IPS DF 4.7 (cell line): ENCODE measurements around the gene OGFOD2.

Source experiments
- DNase-seq: peaks from one replicate; pipeline ENCODE4 v3.0.0-alpha.2; 2013; ENCODE audit warnings: low spot score; ENCODE audit errors: extremely low read depth

OGFOD2 gene

DNA sequence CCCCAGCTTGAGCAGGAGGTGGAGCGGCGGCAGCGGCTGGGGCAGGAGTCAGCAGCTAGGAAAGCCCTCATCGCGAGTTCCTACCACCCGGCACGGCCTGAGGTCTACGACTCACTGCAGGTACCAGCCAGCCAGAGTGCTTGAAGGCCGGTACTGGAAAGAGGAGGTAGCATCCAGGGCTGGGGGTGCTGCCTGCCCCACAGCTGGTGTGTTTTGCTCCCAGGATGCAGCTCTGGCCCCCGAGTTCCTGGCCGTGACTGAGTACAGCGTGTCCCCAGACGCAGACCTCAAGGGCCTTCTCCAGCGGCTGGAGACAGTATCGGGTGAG, 1.6 kb downstream of the OGFOD2 start:
- no peak for DNase-seq

DNA sequence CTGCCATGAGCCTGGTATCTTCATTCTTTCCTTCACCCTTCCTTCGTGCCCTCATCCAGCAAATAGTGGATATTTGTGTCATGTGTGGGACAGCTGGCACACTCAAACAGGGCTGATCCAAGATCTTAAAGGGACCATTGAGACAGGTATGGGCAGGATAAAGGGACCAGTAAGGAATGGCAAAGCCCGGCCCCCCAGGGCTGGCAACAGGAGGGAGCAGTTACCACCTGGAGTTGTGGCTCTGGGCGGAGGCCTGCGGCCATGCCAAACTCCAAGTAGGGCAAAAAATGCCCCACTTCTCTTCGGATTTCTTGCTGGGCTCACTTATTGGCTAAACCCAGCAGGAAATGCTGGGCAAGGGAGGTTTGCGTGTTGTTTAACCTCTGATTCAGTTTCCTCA, 2.1 kb downstream of the OGFOD2 start:
- no peak for DNase-seq

GRCh38 chr12:122977655-122978392, 2.8 kb downstream of the OGFOD2 start:
- DNase-seq = no peak

- no peak for DNase-seq
Observed at GRCh38 chr12:122978507-122978955, 3.5 kb downstream of the OGFOD2 start.

DNA sequence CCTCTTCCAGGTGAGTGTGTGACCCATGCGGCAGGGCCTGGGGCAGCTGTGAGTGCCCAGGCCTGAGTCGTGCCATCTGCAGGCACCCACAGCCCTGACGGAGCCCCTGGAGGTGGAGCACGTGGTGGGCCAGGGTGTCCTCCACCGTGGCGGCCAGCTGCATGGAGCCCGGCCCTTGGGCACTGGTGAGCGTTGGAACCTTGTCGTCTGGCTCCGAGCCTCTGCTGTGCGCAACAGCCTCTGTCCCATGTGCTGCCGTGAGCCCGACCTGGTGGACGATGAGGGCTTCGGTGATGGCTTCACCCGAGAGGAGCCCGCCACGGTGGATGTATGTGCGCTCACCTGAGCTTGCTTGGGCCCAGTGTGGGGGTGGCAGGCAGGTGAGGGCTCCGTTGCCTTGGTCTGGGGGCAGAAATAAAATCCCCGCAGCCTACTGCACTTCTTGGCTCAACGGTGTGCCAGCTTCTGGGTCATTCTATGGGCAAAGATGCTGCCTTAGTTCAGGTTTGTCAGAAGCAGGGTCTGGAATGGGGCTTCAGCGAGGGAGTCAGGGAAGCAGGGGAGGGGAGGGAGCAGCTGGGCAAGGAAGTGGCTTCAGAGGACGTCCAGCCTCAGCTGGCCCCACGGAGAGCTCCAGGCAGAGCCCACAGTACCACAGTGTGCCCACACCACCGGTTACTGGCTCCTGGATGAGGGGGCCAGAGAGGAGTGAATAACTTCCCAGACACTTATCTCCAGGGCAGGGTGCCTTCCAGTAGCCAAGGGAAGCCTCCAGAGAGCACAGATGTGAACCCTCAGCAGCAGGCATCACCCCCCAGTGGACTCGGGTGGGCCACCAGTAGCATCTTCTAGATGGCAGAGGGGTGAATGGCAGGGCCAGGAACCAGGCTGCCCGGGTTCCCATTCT, 4.2 kb downstream of the OGFOD2 start:
- no peak for DNase-seq

DNA sequence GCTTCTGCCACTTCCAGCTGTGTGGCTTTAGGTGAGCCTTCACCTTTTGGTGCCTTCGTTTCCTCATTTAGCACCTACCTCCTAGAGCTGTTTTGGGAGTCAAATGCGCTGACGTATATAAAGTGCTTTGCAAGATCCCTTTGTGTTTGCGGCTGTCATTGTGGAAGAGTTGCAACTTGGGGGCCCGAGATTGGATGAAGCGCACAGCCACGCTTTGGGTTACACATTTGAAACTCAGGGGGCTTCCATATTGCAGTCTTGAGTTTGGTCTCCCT, 4.8 kb downstream of the OGFOD2 start:
- DNase-seq = no peak

GRCh38 chr12:122980183-122981035, 5.4 kb downstream of the OGFOD2 start, which contains the start of gene ARL6IP4:
Gene ARL6IP4 (plus strand): TSS chr12:122980681. CDS start chr12:122981140, 459 bp downstream.
- no peak for DNase-seq

- DNase-seq = no peak
Observed at GRCh38 chr12:122981036-122981471, 6.0 kb downstream of the OGFOD2 start.

DNA sequence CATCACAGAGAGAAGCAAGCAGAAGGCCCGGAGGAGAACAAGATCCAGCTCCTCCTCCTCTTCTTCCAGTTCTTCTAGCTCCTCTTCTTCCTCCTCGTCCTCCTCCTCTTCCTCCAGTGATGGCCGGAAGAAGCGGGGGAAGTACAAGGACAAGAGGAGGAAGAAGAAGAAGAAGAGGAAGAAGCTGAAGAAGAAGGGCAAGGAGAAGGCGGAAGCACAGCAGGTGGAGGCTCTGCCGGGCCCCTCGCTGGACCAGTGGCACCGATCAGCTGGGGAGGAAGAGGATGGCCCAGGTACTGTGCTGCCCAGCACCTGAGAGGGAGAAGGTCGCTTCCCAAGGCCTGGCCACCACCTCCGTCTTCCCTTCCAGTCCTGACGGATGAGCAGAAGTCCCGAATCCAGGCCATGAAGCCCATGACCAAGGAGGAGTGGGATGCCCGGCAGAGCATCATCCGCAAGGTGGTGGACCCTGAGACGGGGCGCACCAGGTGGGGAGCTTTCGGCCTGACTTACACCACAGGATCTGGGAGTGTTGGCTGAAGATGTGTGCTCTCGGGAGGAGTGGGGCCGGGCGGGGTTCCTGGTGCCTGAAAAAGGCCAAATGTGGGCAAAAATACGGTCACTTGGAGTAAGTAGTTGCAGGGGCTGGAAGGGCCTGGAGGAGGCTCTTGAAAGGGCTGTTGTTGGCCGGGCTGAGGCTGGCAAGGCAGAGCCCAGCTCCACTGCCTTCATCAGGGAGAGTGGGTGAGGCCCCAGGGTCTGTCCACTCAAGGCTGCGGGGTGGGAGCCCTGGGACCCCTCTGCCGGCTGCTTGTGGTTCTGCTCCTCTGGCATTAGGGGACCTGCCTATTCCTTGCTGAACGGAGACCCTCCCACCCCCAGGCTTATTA, 6.8 kb downstream of the OGFOD2 start:
- no peak for DNase-seq

DNA sequence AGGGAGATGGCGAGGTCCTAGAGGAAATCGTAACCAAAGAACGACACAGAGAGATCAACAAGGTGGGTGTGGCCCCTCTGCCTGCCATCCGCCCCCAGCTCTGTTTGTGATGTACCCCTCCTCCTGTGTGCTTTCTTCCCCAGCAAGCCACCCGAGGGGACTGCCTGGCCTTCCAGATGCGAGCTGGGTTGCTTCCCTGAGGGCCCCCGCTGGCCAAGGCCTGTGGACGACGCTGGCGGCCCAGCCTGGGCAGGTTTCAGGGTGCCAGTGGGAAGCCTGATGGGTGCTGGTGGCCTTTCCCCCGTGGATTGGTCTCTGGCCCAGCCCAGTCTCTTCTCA, 7.4 kb downstream of the OGFOD2 start:
- DNase-seq = no peak

DNA sequence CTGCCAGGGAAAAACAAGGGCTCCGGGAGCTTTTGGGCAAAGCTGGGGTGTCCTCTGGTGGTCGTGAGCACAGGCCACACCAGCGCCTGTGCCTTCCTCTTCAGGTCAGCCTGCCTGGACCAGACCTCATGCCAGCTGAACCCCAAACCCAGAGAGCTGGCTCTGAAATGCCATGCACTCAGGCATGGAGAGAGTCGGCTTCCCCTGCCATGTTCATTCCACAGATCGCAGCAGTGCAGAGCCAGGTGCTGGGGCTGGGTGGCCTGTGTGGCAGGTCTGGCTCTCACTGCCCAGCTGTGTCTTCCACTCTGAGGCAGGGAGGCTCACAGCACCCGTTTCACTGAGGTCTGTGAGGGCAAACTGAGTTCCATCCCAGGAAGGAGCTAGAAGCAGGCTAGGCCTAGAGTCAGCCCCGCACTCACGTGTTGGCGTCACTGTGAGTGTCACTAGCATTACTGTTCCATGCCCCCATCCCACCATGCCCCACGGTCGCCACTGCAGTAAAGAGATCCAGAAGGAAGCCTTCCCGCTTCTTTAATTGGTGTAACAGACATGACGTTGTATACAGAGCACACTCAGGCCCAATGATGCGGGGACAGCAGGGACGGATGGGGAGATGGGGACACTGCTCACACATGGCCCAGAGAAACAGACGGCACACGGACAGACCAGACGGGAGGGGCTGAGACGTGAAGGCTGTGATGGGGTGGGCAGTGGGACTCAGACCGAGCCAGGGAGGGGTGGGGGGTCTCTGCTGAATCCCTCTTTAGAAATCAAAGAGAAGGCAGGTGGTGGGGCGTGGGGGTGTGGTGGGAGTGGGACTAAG, 8.1 kb downstream of the OGFOD2 start:
- DNase-seq = no peak

- DNase-seq = no peak
Observed at GRCh38 chr12:122983789-122984515, 8.9 kb downstream of the OGFOD2 start.

DNA sequence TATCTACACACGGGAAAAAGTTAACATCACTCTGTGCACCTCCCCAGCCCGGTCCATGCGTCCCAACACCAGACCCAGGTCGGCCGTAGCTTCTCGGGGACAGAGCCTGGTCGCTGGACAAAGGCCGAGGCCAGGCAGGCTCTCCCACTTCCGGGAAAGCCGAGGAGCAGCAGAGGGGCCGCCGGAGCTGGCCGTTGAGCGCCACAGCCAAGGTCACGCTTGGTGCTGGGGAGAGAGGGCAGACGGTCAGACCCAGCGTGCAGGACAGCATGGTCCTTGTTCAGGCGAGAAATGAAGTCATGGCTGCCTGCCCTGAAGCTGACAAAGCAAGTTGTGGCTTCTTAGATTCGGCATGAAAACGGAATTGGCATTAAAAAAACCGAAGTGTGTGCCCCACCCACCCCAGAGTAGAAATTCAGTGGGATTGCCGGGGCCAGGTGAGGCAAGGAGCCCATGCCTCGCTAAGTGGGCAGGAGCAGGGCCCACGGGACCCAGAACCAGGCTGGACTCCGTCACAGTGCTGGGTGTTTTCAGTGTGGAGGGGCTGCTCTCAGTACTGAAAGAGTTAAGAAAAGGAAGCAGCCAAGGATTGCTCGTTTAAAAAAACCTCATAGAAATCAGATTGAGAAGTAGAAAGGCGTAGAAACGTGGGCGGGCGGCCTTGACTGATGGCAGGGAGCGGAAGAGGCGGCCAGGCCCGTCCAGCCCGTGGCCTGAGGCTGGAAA, 9.7 kb downstream of the OGFOD2 start:
- no peak for DNase-seq

- no peak for DNase-seq
Observed at GRCh38 chr12:122985338-122986257, 10.6 kb downstream of the OGFOD2 start.

DNA sequence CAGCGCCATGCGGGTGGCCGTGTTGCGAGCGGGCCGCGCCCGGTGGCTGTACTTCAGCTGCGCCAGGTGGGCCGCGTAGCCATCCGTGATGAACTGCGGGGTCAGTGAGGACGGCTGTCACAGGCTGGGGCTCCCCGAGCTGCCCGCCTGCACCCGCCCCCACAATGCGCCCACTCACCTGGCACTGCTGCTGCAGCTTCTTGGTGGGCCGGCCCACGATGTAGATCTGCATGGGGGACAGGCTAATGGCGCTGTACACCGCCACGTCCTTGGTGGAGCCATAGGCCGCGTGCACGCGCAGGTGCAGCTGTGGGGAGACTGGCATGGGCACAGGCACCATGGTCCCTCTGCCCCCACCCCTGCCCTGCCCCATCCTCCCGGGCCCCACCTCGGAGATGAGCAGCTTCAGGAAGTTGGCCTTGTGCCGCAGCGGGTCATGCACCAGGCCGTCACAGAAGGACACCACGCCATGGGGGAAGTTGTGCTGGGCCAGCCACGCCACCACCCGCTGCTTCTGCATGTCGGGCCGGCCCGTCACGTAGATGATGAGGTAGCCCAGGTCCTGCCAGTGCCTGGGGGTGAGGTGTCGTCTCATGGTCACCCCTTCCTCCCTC, 11.3 kb downstream of the OGFOD2 start:
- no peak for DNase-seq

DNA sequence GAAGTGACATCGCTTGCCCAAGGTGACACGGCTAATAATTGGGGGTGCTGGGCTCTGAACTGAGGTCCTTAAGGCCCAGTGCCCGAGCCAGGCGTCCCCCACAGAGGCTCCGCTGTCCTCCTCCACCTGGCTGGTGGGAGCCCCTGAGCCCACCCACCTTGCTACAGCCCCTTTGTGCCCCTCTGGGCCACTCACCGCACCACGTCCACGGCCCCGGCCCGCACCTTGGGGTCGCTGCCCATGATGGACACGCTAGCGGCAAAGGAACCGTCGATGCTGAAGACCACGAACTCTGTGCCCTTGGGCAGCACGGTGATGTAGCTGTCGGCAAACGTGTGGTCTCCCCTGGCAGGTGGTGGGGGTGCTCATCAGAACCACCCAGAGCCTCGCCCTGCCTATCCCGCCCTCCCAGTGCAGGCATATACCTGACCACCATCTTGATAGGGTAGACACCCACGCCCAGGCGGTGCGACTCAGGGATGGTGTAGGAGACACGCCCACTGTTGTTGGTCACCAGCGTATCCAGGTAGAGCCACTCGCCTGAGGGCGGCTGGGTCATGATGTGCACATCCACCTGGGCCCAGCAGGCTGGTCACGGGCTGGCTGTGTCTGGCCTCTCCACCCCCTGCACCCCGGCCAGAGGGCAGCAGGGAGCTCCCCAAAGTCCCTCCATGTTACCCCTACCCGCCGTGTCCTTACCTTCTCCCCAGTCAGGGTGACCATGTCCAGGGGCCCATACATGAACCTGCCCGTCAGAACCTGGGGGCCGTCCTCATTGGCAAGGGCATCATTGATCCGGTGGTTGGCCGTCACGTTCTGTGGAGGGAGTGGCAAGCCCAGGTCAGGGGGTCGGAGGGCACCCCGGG, 12.3 kb downstream of the OGFOD2 start:
- DNase-seq = no peak
